Measurements from ENCODE around the gene SGTA. TPM values are rescaled to one million over a fixed set of nuclear protein-coding genes. Genes with fewer than 3 reads are reported as not detected.

The SGTA gene
- total RNA-seq, 1 experiment from 2014 or later, result 85.7 TPM

DNA sequence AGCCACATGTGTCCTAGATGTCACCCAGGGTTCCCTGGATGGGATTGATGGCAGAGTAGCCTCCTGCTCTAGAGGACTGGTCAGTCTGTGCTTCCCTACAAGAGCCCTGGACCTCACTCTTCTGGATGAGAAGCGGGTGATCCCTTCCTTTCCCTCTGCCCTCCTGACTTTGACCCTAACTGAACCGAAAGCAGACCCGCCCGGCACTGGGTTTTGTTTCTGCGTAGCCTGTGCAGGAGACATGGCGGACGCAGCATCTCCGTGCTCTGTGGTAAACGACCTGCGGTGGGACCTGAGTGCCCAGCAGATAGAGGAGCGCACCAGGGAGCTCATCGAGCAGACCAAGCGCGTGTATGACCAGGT is 7.1 kb upstream of the SGTA start:
- Histone ChIP-seq H3K27me3 (ENCODE audit: control insufficient read depth, insufficient read depth, low read length) (no peaks in the 10 kb centered on the region), H3K9me3 (ENCODE audit: control insufficient read depth, insufficient read depth, low read depth, low read length) (no peaks in the 10 kb centered on the region), H3K36me3 (ENCODE audit: control insufficient read depth, insufficient read depth, low read length) (peaks cover 4% of the 10 kb centered on the region), H3K4me1 (ENCODE audit: control insufficient read depth, insufficient read depth, low read length) (no peaks in the 10 kb centered on the region), H3K27ac (ENCODE audit: low read length) (no peak overlapping the region), H3K4me3 (ENCODE audit: low read depth in 2 of 2, low read length in 2 of 2) (no peak overlapping the region)
- intact Hi-C loops (cut with micrococcal nuclease; ENCODE audit: unreplicated experiment), result no loop called here
- ATAC-seq (no peak), DNase-seq (ENCODE audit: low read depth, low spot score) (no peak)
- in situ Hi-C loops (cut with HindIII; ENCODE audit: low pct_unique_long_range_greater_than_20kb, low sequenced_read_pairs), result no loop called here
- ChIA-PET CTCF (no interaction called here), POLR2A (no interaction called here)
- TF ChIP-seq, protein P1, sequence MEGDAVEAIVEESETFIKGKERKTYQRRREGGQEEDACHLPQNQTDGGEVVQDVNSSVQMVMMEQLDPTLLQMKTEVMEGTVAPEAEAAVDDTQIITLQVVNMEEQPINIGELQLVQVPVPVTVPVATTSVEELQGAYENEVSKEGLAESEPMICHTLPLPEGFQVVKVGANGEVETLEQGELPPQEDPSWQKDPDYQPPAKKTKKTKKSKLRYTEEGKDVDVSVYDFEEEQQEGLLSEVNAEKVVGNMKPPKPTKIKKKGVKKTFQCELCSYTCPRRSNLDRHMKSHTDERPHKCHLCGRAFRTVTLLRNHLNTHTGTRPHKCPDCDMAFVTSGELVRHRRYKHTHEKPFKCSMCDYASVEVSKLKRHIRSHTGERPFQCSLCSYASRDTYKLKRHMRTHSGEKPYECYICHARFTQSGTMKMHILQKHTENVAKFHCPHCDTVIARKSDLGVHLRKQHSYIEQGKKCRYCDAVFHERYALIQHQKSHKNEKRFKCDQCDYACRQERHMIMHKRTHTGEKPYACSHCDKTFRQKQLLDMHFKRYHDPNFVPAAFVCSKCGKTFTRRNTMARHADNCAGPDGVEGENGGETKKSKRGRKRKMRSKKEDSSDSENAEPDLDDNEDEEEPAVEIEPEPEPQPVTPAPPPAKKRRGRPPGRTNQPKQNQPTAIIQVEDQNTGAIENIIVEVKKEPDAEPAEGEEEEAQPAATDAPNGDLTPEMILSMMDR (IDR thresholded peaks at IDR 0.05), result no peak
- TF ChIP-seq SIN3A (IDR thresholded peaks at IDR 0.05; ENCODE audit: borderline replicate concordance, insufficient read depth, low read depth, low read length) (no peak), POLR2AphosphoS5 (IDR thresholded peaks at IDR 0.05; ENCODE audit: low read depth, low read length) (no peak), TCF7L2 (IDR thresholded peaks at IDR 0.05; ENCODE audit: low read depth, low read length) (no peak)
- TF ChIP-seq, protein P2, sequence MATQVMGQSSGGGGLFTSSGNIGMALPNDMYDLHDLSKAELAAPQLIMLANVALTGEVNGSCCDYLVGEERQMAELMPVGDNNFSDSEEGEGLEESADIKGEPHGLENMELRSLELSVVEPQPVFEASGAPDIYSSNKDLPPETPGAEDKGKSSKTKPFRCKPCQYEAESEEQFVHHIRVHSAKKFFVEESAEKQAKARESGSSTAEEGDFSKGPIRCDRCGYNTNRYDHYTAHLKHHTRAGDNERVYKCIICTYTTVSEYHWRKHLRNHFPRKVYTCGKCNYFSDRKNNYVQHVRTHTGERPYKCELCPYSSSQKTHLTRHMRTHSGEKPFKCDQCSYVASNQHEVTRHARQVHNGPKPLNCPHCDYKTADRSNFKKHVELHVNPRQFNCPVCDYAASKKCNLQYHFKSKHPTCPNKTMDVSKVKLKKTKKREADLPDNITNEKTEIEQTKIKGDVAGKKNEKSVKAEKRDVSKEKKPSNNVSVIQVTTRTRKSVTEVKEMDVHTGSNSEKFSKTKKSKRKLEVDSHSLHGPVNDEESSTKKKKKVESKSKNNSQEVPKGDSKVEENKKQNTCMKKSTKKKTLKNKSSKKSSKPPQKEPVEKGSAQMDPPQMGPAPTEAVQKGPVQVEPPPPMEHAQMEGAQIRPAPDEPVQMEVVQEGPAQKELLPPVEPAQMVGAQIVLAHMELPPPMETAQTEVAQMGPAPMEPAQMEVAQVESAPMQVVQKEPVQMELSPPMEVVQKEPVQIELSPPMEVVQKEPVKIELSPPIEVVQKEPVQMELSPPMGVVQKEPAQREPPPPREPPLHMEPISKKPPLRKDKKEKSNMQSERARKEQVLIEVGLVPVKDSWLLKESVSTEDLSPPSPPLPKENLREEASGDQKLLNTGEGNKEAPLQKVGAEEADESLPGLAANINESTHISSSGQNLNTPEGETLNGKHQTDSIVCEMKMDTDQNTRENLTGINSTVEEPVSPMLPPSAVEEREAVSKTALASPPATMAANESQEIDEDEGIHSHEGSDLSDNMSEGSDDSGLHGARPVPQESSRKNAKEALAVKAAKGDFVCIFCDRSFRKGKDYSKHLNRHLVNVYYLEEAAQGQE (IDR thresholded peaks at IDR 0.05; ENCODE audit: insufficient read depth in 1 of 2, low read depth in 2 of 2, low read length in 1 of 2), result no peak
- BruUV-seq (replicated peaks), result no TSS peak

DNA sequence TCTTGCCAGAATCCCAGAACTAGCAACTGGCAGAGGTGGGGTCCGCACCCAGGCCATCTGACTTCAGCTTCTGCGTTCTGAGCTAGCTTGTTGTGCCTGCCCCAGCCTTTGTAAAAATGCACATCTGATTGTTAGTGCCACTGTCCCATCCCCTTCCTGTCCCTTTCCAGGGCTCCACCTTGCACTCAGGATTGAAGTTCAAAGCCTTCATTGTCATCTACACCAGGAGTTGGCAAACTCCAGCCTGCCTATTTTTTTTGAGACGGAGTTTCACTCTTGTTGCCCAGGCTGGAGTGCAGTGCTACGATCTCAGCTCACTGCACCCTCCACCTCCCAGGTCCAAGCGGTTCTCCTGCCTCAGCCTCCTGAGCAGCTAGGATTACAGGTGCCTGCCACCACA is 5.2 kb upstream of the SGTA start:
- H3K27ac ChIP-seq (ENCODE audit: low read length), result no peak overlapping the region
- peaks cover 4% of the 10 kb centered on the region for H3K36me3 ChIP-seq (ENCODE audit: control insufficient read depth, insufficient read depth, low read length)
- H3K4me1 ChIP-seq (ENCODE audit: control insufficient read depth, insufficient read depth, low read length), result peaks cover 3% of the 10 kb centered on the region; the same call in 1 of the 2 replicates
- H3K27me3 ChIP-seq (ENCODE audit: control insufficient read depth, insufficient read depth, low read length), result no peaks in the 10 kb centered on the region
- ChIA-PET POLR2A (no interaction called here), CTCF (no interaction called here)
- ATAC-seq, result no peak
- no TSS peak for BruUV-seq (replicated peaks)
- TF ChIP-seq, protein P1 (IDR thresholded peaks at IDR 0.05), result no peak
- no peak for TF ChIP-seq TCF7L2 (IDR thresholded peaks at IDR 0.05; ENCODE audit: low read depth, low read length)
- TF ChIP-seq SIN3A (IDR thresholded peaks at IDR 0.05; ENCODE audit: borderline replicate concordance, insufficient read depth, low read depth, low read length), result no peak
- no peak for TF ChIP-seq POLR2AphosphoS5 (IDR thresholded peaks at IDR 0.05; ENCODE audit: low read depth, low read length)
- TF ChIP-seq, protein P2 (IDR thresholded peaks at IDR 0.05; ENCODE audit: insufficient read depth in 1 of 2, low read depth in 2 of 2, low read length in 1 of 2), result no peak
- in situ Hi-C loops (cut with HindIII; ENCODE audit: low pct_unique_long_range_greater_than_20kb, low sequenced_read_pairs), result no loop called here
- H3K9me3 ChIP-seq (ENCODE audit: control insufficient read depth, insufficient read depth, low read depth, low read length), result no peaks in the 10 kb centered on the region
- no peak overlapping the region for H3K4me3 ChIP-seq (ENCODE audit: low read depth in 2 of 2, low read length in 2 of 2)
- intact Hi-C loops (cut with micrococcal nuclease; ENCODE audit: unreplicated experiment), result no loop called here
- no peak for DNase-seq (ENCODE audit: low read depth, low spot score)
